GM20431 (cell line): ENCODE results near the gene DRD3.

Experiments
- in situ Hi-C: fragments of 300-500 bp; cut with MseI, MboI; formaldehyde crosslinking; loops from one replicate; pipeline ENCODE4 v1.15.0; 2020; ENCODE audit warnings: low sequenced_read_pairs; ENCODE audit not compliant: unreplicated experiment

Gene DRD3

DNA sequence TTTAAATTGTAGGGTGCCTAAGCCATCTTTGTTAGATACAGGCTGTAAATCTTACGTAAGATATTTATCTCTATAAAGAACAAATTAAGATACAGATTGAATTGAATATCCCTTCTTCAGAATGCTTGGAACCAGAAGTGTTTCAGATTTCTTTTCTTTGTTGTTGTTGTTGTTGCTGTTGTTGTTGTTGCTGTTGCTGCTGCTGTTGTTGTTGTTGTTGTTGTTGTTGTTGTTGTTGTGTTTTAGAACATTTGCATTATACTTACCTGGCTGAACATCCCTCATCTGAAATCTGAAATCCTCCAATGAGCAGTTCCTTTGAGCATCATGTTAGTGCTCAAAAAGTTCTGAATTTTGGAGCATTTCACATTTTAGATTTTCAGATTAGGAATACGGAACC, 95.7 kb downstream of the DRD3 start:
- in situ Hi-C loops, result no loop called here

DNA sequence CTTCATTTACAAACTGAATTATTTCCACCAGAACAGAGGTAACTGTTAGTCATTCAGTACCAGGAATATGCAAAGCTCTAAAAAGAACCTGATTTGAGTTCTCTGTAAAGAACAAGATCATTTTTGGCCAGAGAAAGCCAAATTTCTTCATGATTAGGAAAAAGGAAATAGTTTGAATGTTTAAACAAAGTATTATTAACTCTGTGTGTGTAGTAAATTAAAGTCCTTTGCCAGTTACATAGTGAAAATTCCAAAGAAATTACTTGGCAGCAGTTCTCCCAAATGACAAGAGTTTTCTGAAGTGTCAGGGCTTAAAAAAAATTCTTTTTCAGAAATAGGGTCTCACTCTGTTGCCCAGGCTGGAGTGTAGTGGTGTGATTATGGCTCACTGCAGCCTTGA, 97.8 kb downstream of the DRD3 start:
- in situ Hi-C loops, result no loop called here

DNA sequence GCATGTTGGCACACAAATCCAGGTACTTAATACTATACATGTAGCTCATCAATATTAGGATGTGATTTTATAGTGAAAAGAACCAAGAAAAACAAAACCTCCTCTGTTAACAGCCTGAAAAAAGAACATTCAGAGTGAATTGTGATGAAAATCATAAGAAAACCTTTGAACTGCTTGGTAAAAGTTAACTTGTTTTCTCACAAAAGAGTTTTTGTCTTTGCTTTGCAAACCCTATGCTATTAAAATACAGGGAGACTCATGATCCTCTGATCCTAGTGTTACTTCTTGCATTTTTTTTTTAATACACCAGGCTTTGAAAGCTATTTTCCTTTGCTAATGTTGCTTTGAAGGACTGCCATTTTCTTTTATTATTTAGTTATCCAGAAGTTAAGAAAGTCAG, 98.7 kb downstream of the DRD3 start:
- in situ Hi-C loops, result no loop called here

DNA sequence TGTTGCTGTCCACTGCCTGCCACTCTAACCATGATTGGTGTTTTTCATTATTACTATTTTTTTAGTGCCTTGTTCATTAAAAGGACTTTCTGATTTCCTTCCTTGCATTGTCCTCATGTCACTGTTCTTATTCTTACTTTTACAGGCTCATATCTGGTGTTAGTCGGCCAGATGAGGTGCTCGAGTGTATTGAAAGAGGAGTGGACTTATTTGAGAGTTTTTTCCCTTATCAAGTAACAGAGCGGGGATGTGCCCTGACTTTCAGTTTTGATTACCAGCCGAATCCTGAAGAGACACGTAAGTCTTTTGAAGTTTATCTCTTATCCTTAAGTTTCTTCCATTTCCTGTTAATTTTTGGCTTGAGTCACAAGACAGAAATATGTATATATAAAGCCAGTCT, 99.1 kb downstream of the DRD3 start:
- in situ Hi-C loops, result no loop called here

DNA sequence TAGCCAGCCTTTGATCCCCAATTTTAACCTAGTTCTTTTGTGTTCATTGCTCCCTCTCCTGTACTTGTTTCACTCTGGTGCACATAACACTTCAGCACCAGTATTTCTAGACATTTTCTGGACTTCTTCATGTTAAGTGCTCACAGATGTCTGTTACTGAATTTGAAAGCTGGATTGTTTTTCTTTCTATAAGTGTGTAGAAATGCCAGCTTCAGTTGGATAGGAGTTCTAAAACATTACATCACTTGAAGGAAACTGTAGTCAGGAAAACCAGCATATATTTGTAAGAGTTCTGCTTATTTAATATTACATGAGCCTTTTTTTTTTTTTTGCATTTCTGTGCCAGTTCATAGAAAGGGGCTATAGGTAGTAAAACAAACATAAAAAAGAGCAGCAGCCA, 100.7 kb downstream of the DRD3 start:
- in situ Hi-C loops, result no loop called here
